A549 treated with AZD2906 at 1 μM for 4 hours (cell line): ENCODE data around the gene RIOX2. TPM values are rescaled to one million over a fixed set of nuclear protein-coding genes. Genes with fewer than 3 reads are reported as not detected.

ENCODE experiments used
- total RNA-seq: library from RNA; stranded (reverse); fragments of 200-300 nt; extraction: Qiagen RNA extraction; gene quantifications from 5 replicates; pipeline ENCODE4 v1.2.3, GENCODE V29; 2022

The RIOX2 gene
- total RNA-seq = 29.2 to 33.9 TPM (median 30.9 TPM) in 5 replicates

GRCh38 chr3:97971679-97972567, at the start of gene RIOX2:
Gene RIOX2 (minus strand): TSS chr3:97972431. CDS start chr3:97967593, 4,838 bp downstream.

Other genes with a start within 250 kb of the RIOX2 start
- gene ARL6, start 207.7 kb downstream of the RIOX2 start, total RNA-seq = 3.7 to 5.5 TPM (median 4.8 TPM) in 5 replicates
- 5.4 to 9.7 TPM (median 5.9 TPM) in 5 replicates for gene CRYBG3, start 150.4 kb downstream of the RIOX2 start, total RNA-seq
- gene GABRR3, start 62.9 kb upstream of the RIOX2 start, total RNA-seq = not detected in 5 replicates
- gene OR5AC2, start 114.7 kb upstream of the RIOX2 start, total RNA-seq = not detected in 5 replicates
- gene OR5H1, start 158.3 kb upstream of the RIOX2 start, total RNA-seq = not detected in 5 replicates
- not detected in 5 replicates for gene OR5H14, start 175.0 kb upstream of the RIOX2 start, total RNA-seq
- gene OR5H15, start 194.3 kb upstream of the RIOX2 start, total RNA-seq = not detected in 5 replicates